Thymus (tissue), 11 donors: Measurements from ENCODE around the gene MASP1. TPM values are rescaled to one million over a fixed set of nuclear protein-coding genes. Genes with fewer than 3 reads are reported as not detected.

Source experiments
- DNase-seq, 9 donors: peaks; one replicate each; pipeline ENCODE4 v3.0.0-alpha.2; 2013; ENCODE audit warnings: low spot score in 9 of 9, low read depth in 6 of 9, missing footprints in 1 of 9
- H3K27ac ChIP-seq, 2 donors: one replicate each; pipeline ENCODE4 v1.5.1; 2013; ENCODE audit warnings: control low read depth in 1 of 2, low read depth in 1 of 2, low read length in 1 of 2, mild to moderate bottlenecking in 1 of 2, moderate library complexity in 1 of 2
- H3K27me3 ChIP-seq, 2 donors: one replicate each; pipeline ENCODE4 v1.5.1; 2013; ENCODE audit warnings: low read length in 1 of 2; ENCODE audit not compliant: control insufficient read depth in 2 of 2, insufficient read depth in 1 of 2
- H3K36me3 ChIP-seq, 2 donors: one replicate each; pipeline ENCODE4 v1.5.1; 2013; ENCODE audit warnings: low read length in 1 of 2, mild to moderate bottlenecking in 1 of 2, moderate library complexity in 1 of 2; ENCODE audit not compliant: control insufficient read depth in 2 of 2, insufficient read depth in 2 of 2
- H3K4me1 ChIP-seq, 2 donors: one replicate each; pipeline ENCODE4 v1.5.1; 2013; ENCODE audit warnings: low read length in 2 of 2; ENCODE audit not compliant: control insufficient read depth in 2 of 2, insufficient read depth in 2 of 2
- H3K4me3 ChIP-seq, 2 donors: one replicate each; pipeline ENCODE4 v1.5.1; 2013; ENCODE audit warnings: low read length in 2 of 2, control low read depth in 1 of 2, mild to moderate bottlenecking in 1 of 2
- H3K9me3 ChIP-seq, 2 donors: one replicate each; pipeline ENCODE4 v1.5.1; 2013; ENCODE audit warnings: low read length in 1 of 2, mild to moderate bottlenecking in 1 of 2; ENCODE audit not compliant: control insufficient read depth in 2 of 2, insufficient read depth in 1 of 2
- WGBS: extraction: QIAGEN DNeasy Blood & Tissue Kit; methylation state at CpG from one replicate; pipeline ENCODE4 v1.1.7; 2013; 5-methylcytosine and 5-hydroxymethylcytosine counted together
- polyA plus RNA-seq: library from polyadenylated mRNA; stranded (reverse); fragments of 200-250 nt; gene quantifications from one replicate; pipeline ENCODE4 v1.2.3, GENCODE V29; 2013
- total RNA-seq: library from RNA; stranded (reverse); fragments of 120-200 nt; gene quantifications from one replicate; pipeline ENCODE4 v1.2.4, GENCODE V29; 2013
- donor health status: healthy.

The MASP1 gene
- total and polyA plus RNA-seq, 2 donors: 0.14 to 0.18 TPM

DNA sequence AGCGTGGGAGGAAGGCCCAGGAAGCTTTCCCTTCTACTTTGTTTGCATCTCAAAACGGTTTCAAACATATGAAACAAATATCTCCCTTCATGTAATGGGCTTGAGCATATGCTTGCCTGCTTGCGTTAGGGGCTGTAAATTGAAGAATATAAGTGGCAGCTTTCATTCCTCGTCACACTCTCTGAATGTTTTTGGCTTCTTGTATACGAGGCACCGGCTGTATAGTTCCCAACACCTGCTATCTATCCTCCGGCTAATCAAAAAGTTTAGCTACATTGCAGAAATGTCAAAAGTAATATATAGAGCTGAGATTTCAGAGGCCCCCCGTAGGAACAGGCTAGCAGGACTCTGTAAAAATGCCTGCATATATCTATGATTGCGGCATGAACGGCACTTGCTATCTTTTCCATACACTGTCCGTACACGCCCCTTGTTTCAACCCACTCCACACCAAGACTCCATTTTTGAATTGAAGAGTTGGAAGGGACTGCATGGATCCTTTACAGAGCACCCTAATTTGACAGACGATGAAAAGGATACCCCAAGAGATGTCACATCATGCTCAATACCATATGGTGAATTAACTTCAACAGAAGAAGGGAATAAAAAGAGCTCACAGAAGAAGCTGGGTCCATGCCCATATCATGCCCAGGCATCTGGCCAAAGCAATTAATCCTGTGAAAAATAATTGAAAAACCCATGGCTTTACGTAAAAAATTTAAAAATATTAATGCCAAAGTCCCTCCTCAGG, 2.5 kb downstream of the MASP1 start:
- H3K36me3 ChIP-seq: no peaks in the 10 kb centered on the region
- no peaks in the 10 kb centered on the region for H3K9me3 ChIP-seq
- H3K27me3 ChIP-seq: peaks cover 0 to 23% of the 10 kb centered on the region in 2 donors
- H3K4me3 ChIP-seq: no peak overlapping the region
- no peaks in the 10 kb centered on the region for H3K4me1 ChIP-seq
- DNase-seq: no peak
- no peak overlapping the region for H3K27ac ChIP-seq
- WGBS: 89% methylated on average over 14 of the region's 14 CpGs

DNA sequence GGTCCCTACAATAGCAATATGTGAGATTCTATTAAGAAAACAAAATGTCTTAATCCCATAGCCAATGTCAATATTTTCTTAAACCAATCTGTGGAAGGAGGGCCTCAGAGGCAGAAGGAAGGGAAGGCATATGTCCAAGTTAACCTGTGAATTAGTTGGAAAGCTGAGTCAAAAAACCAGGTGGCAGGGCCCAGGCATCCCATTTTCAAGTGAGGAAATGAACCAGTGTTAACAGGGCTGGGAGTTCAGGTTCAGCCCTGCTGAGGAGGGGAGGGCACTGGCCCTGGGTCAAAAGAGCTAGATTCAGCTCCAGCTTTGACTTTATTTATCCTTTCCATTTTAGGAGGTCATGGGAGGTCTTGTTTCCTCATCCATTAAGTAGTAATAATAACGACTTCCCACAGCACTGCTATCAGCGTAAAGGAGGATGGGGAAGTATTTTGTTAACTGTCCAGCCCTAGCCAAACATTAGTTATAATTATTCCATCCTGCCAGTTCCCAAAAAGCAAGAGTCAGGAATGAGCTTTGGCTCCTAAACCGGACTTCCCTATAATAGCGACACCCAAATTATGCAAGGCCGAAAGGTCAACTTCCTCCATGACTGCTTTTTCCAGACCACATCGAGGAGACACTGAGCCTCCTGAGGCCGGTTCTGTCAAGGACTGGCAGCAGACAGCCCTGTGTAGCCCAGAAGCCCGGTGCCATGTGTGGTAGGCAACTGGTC, 3.2 kb downstream of the MASP1 start:
- no peak overlapping the region for H3K27ac ChIP-seq
- H3K4me3 ChIP-seq: no peak overlapping the region
- 73% methylated on average over 8 of the region's 8 CpGs for WGBS
- no peak for DNase-seq
- no peaks in the 10 kb centered on the region for H3K9me3 ChIP-seq
- no peaks in the 10 kb centered on the region for H3K4me1 ChIP-seq
- peaks cover 0 to 23% of the 10 kb centered on the region in 2 donors for H3K27me3 ChIP-seq
- no peaks in the 10 kb centered on the region for H3K36me3 ChIP-seq

DNA sequence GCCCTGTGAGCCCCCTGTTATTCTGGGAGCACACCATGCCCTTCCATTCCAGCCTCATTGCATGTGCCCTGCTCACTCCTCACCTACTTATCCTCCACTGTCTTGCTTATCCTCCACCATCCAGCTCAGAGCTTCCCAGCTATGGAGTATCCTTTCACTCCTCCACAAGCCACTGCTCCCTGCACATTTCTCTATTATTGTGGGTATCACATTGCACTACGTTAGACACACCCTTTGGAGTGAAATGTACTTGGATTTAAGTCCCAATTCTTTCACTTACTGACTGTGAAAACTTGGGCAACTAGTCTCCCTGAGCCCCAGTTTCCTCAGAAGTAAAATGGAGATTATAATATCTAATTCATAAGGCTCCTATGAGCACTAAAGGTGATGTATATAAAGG, 4.3 kb downstream of the MASP1 start:
- Histone ChIP-seq H3K4me1 (no peaks in the 10 kb centered on the region), H3K27ac (no peak overlapping the region), H3K4me3 (no peak overlapping the region), H3K9me3 (no peaks in the 10 kb centered on the region), H3K36me3 (no peaks in the 10 kb centered on the region), H3K27me3 (peaks cover 0 to 22% of the 10 kb centered on the region in 2 donors)
- DNase-seq: no peak
- WGBS: 86% methylated on average over 1 of the region's 1 CpG

DNA sequence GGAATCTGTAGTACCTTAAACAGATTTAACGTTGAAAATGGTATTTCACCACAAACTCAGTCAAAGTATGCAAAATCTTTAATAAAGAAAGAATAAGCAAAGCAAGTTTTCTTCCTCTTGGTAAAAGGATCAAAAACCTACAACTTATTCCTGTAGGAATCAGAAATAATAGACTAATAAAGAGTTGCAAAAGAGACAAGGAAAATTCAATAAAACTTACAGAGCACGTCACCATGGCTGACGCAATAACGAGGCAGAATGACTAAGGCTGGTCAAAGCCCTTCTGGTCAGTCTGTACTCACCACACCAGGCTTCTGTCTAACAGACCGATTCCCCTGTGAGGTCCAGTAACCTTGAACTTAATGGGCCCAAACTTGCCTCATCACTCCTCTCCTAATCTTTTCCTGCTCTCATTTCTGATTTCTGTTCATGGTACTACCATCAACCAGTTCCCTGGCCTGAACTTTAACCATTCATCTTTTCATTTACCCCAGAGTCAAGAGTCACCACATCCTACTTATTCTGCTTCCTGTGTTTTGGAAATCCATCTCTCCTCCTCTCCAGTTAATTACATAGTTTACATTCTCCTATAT, 5.0 kb downstream of the MASP1 start:
- Histone ChIP-seq H3K27ac (no peak overlapping the region), H3K4me1 (no peaks in the 10 kb centered on the region), H3K4me3 (no peak overlapping the region), H3K36me3 (no peaks in the 10 kb centered on the region), H3K9me3 (no peaks in the 10 kb centered on the region), H3K27me3 (peaks cover 0 to 17% of the 10 kb centered on the region in 2 donors)
- DNase-seq: no peak
- WGBS: 97% methylated on average over 5 of the region's 5 CpGs

DNA sequence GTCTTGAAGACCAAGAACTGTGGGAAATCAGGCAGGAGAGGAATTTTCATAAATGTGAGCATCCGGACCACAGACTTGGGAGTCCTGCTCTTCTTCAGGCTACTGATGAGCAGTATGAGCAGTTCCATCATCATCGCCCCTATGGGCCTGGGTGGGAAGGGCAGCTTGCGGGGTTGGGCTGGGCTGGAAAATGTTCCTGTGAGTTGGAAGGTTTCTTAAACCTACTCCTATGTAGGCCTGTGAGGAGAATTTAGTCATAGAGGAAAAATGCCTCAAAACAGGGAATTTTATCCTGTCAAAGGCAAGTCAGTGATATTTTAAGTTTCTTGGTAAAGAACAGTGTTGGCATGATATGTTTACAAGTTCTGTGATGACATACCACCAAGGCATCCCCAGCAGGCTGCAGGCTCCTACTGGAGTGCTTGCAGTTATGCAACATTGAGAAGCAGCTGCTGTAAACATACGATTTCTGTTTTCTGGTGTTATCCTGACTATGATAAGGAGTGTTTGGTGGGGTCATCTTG, 10.3 kb downstream of the MASP1 start:
- 83% methylated on average over 4 of the region's 4 CpGs for WGBS
- Histone ChIP-seq H3K27me3 (no peaks in the 10 kb centered on the region), H3K4me1 (no peaks in the 10 kb centered on the region), H3K4me3 (no peak overlapping the region), H3K36me3 (no peaks in the 10 kb centered on the region), H3K9me3 (no peaks in the 10 kb centered on the region), H3K27ac (no peak overlapping the region)
- DNase-seq: no peak

DNA sequence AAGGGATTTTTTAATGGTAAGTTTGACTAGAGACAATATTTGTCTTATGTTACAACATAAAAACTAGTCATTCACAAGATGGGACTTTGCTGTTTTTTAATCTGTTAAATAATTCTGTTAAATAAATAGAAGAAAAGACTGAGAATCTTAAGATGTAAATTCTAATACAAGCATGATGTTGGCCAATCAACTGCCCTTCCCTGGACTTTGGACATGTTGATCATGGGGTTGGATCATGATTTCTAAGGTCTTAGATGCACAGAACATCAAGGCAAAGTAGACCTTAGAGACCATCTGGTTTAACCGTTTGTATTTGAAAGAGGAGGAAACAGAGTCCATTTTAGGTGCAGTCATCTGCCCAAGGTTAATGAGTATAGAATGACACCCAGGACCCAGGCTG, 10.9 kb downstream of the MASP1 start:
- Histone ChIP-seq H3K9me3 (no peaks in the 10 kb centered on the region), H3K4me1 (no peaks in the 10 kb centered on the region), H3K27ac (no peak overlapping the region), H3K27me3 (no peaks in the 10 kb centered on the region), H3K36me3 (no peaks in the 10 kb centered on the region), H3K4me3 (no peak overlapping the region)
- DNase-seq: no peak
- 89% methylated on average over 1 of the region's 1 CpG for WGBS

DNA sequence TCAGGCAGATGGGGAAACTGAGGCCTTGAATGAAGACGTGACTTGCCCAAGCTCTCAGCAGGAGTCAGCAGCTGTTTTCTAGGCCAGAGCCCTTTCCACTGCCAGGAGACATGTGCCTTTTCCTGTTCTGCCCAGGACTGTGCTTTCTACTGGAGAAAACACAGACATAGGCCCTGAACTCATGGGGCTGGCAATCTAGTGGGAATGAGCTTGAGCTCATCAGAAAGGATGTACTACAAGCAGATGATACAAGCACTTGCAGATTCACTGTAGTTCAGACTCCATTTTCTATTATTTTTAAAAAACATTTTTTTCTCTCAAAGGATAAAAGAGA, 14.4 kb downstream of the MASP1 start:
- no peak overlapping the region for H3K27ac ChIP-seq
- no peaks in the 10 kb centered on the region for H3K36me3 ChIP-seq
- 91% methylated on average over 1 of the region's 1 CpG for whole genome bisulfite sequencing
- no peak overlapping the region for H3K4me3 ChIP-seq
- no peak for DNase-seq
- H3K27me3 ChIP-seq: no peaks in the 10 kb centered on the region
- no peaks in the 10 kb centered on the region for H3K4me1 ChIP-seq
- no peaks in the 10 kb centered on the region for H3K9me3 ChIP-seq

DNA sequence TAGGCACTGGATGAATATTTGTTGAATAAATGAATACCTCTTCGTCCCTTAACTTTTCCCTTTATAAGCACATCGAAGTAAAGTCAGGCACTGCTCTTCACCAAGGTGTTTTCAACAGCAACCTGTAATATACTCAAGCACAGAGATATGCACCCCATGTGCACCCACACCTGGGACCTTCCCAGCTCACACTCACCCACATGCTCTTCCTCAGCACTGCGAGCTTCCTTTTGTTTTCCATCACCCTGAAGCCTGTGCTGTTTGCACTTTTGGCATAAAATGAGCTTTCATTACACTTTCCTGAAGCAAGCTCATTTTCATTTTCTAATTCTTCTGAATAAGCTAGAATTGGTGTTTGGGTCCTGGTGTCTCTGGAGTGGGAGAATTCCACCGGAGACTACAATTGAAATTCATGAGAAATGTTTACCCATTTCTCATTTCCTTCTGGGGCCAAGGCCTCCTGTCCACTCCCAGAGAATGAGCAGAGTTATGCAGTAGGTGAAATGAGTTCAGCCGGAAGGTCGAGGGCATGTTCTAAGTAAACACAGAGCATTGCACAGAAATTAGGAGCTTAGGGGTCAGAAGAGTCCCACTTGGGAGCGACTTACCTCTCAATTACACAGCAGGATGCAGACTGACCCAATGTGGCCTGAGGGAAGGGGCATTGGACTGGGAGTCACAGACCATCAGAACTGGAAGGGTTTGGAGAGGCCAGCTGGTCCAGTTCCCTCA, 15.0 kb downstream of the MASP1 start:
- DNase-seq: no peak
- Histone ChIP-seq H3K36me3 (no peaks in the 10 kb centered on the region), H3K27me3 (no peaks in the 10 kb centered on the region), H3K4me1 (no peaks in the 10 kb centered on the region), H3K27ac (no peak overlapping the region), H3K9me3 (no peaks in the 10 kb centered on the region), H3K4me3 (no peak overlapping the region)
- 94% methylated on average over 7 of the region's 7 CpGs for WGBS

DNA sequence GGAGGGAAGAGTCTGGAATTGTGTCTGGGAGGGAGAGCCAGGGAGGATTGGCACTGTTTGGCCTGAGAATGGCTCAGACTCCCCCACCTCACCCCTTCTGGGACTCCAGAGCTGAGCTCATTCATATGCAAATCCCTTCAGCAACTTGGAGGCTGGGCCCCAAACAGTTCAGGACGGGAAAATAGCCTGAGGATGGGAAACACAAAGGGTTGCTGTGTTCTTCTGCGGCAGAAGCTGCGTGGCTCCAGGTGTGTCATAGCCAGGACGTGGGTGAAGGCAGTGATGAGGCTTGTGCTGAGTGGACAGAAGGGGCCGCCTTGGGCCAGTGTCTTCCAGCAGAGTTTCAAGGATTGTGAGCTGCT, 16.6 kb downstream of the MASP1 start:
- H3K4me1 ChIP-seq: no peaks in the 10 kb centered on the region
- no peaks in the 10 kb centered on the region for H3K27me3 ChIP-seq
- no peak overlapping the region for H3K27ac ChIP-seq
- H3K9me3 ChIP-seq: no peaks in the 10 kb centered on the region
- no peak overlapping the region for H3K4me3 ChIP-seq
- DNase-seq: no peak
- 72% methylated on average over 5 of the region's 5 CpGs for WGBS
- no peaks in the 10 kb centered on the region for H3K36me3 ChIP-seq
